ENCODE results near the gene PTPRN2. TPM values are rescaled to one million over a fixed set of nuclear protein-coding genes. Genes with fewer than 3 reads are reported as not detected.
A peak's percentile ranks its signal among the peaks of the same experiment; 100 is the strongest.

Gene PTPRN2
- total and polyA plus RNA-seq, 8 donors: 4.9 to 136 (median 46.8) TPM

- WGBS, 5 donors: 50 to 75% (median 54%) methylated on average over 7 to 10 of the region's 10 CpGs
- peaks cover 0 to 7% (median 0%) of the 10 kb centered on the region in 4 donors for H3K9me3 ChIP-seq
- no peaks in the 10 kb centered on the region for H3K4me1 ChIP-seq
- intact Hi-C loops (cut with DNase I; ENCODE audit: low total_unique reads): no loop called here
- no peak for TF ChIP-seq POLR2A (IDR thresholded peaks at IDR 0.05)
- no peak for TF ChIP-seq EP300 (IDR thresholded peaks at IDR 0.05)
- TF ChIP-seq CTCF (IDR thresholded peaks at IDR 0.05): no peak
- no peak for TF ChIP-seq POLR2AphosphoS5 (IDR thresholded peaks at IDR 0.05)
- H3K36me3 ChIP-seq: no peaks in the 10 kb centered on the region
- no peak overlapping the region for H3K27ac ChIP-seq
- no peak overlapping the region for H3K4me3 ChIP-seq
- no peak for DNase-seq
- H3K27me3 ChIP-seq: no peaks in the 10 kb centered on the region
Observed at GRCh38 chr7:158248816-158249215, 338.8 kb downstream of the PTPRN2 start.

GRCh38 chr7:158247758-158248487 is 339.7 kb downstream of the PTPRN2 start:
- TF ChIP-seq POLR2A (IDR thresholded peaks at IDR 0.05): no peak
- TF ChIP-seq CTCF (IDR thresholded peaks at IDR 0.05): no peak
- TF ChIP-seq POLR2AphosphoS5 (IDR thresholded peaks at IDR 0.05): no peak
- no peak for TF ChIP-seq EP300 (IDR thresholded peaks at IDR 0.05)
- Histone ChIP-seq H3K4me3 (no peak overlapping the region), H3K4me1 (no peaks in the 10 kb centered on the region), H3K27me3 (no peaks in the 10 kb centered on the region), H3K36me3 (no peaks in the 10 kb centered on the region), H3K9me3 (peaks cover 0 to 7% (median 0%) of the 10 kb centered on the region in 4 donors), H3K27ac (no peak overlapping the region)
- peak in 1 of 2 donors; percentile 20 for DNase-seq
- 82 to 89% (median 85%) methylated on average over 14 of the region's 14 CpGs for WGBS, 5 donors
- intact Hi-C loops (cut with DNase I; ENCODE audit: low total_unique reads): no loop called here

GRCh38 chr7:158246960-158247673 is 340.5 kb downstream of the PTPRN2 start:
- no peak for TF ChIP-seq EP300 (IDR thresholded peaks at IDR 0.05)
- Histone ChIP-seq H3K9me3 (peaks cover 0 to 7% (median 0%) of the 10 kb centered on the region in 4 donors), H3K27ac (no peak overlapping the region), H3K4me3 (no peak overlapping the region), H3K36me3 (no peaks in the 10 kb centered on the region), H3K27me3 (no peaks in the 10 kb centered on the region), H3K4me1 (no peaks in the 10 kb centered on the region)
- peak in 1 of 2 donors; percentile 14 for DNase-seq
- intact Hi-C loops (cut with DNase I; ENCODE audit: low total_unique reads): no loop called here
- WGBS, 5 donors: 83 to 89% (median 85%) methylated on average over 22 to 28 of the region's 28 CpGs

- intact Hi-C loops (cut with DNase I; ENCODE audit: low total_unique reads): no loop called here
- no peak for TF ChIP-seq CTCF (IDR thresholded peaks at IDR 0.05)
- TF ChIP-seq POLR2AphosphoS5 (IDR thresholded peaks at IDR 0.05): no peak
- TF ChIP-seq POLR2A (IDR thresholded peaks at IDR 0.05): no peak
- no peak for TF ChIP-seq EP300 (IDR thresholded peaks at IDR 0.05)
- Histone ChIP-seq H3K4me3 (no peak overlapping the region), H3K36me3 (no peaks in the 10 kb centered on the region), H3K4me1 (no peaks in the 10 kb centered on the region), H3K27ac (no peak overlapping the region), H3K9me3 (peaks cover 0 to 7% (median 0%) of the 10 kb centered on the region in 4 donors), H3K27me3 (no peaks in the 10 kb centered on the region)
- DNase-seq: peak in 1 of 2 donors; percentile 22
- WGBS, 5 donors: 88 to 97% (median 93%) methylated on average over 22 to 24 of the region's 24 CpGs
Observed at GRCh38 chr7:158246272-158246959, 341.2 kb downstream of the PTPRN2 start.
